ENCODE results near the gene SH3D19.

Gene SH3D19, protein sequence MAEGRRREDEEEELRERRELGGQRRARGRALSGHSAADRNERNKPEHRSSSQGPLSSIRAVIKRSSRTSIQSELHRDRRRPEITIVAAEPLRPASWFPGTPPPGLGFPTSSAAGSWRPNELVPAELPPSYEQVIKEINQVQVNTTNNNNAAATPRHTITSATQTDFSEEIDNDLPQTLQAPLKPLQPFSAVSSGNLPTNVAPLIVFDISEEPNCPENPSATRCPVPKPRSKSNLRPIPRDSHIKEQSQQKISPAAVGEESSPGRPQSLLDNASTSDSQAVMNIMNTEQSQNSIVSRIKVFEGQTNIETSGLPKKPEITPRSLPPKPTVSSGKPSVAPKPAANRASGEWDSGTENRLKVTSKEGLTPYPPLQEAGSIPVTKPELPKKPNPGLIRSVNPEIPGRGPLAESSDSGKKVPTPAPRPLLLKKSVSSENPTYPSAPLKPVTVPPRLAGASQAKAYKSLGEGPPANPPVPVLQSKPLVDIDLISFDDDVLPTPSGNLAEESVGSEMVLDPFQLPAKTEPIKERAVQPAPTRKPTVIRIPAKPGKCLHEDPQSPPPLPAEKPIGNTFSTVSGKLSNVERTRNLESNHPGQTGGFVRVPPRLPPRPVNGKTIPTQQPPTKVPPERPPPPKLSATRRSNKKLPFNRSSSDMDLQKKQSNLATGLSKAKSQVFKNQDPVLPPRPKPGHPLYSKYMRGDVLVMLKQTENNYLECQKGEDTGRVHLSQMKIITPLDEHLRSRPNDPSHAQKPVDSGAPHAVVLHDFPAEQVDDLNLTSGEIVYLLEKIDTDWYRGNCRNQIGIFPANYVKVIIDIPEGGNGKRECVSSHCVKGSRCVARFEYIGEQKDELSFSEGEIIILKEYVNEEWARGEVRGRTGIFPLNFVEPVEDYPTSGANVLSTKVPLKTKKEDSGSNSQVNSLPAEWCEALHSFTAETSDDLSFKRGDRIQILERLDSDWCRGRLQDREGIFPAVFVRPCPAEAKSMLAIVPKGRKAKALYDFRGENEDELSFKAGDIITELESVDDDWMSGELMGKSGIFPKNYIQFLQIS

GRCh38 chr4:151325111-151325948 is at the start of gene SH3D19:
TSS of gene SH3D19 (minus strand) at chr4:151325605. CDS start at chr4:151325352, 253 bp downstream.
- DNase-seq = peak; percentile 1 to 24

- peak; percentile 53 to 84 for DNase-seq
These were observed 37.2 kb upstream of the SH3D19 start for GRCh38 chr4:151362404-151363164.

DNA sequence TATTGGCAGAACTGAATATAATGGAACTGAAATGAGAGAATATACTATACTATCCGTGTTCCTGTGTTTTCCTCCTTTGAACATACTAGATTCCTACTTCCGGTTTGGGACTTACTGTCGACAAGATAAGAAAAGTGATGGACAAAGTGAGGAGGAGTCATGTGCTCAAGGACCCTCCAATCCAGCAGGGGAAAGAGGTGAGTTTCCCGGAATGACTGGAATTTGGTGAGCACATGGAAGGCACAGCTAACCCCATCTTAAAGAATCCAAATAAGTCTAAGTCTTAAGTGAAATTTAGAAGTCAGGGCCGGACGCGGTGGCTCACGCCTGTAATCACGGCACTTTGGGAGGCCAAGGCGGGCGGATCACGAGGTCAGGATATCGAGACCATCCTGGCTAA is 36.6 kb upstream of the SH3D19 start:
- DNase-seq = no peak

- DNase-seq = no peak
These were observed 35.7 kb upstream of the SH3D19 start for GRCh38 chr4:151361126-151361525.

GRCh38 chr4:151359576-151359975 is 34.2 kb upstream of the SH3D19 start:
- no peak for DNase-seq

DNA sequence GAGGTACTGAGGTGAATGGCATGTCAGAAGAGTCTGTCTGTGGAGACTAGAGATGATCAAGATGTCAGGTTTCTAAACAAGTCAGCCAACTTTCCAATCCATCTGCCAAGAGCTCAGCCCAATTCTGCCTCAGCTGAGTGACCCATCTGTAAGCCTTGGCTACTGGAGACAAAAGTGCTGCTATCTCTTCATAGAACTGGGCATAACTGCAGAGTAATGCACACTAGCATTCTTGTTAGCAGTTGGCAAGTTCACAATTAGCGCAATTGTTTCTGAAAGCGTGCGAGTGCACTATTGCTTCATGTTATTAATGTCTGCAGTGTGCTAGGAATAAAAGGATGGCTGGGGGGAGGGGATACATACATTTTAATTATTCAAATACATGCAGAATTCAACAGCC is 32.9 kb upstream of the SH3D19 start:
- DNase-seq = no peak

GRCh38 chr4:151356510-151356909 is 31.1 kb upstream of the SH3D19 start:
- no peak for DNase-seq

DNA sequence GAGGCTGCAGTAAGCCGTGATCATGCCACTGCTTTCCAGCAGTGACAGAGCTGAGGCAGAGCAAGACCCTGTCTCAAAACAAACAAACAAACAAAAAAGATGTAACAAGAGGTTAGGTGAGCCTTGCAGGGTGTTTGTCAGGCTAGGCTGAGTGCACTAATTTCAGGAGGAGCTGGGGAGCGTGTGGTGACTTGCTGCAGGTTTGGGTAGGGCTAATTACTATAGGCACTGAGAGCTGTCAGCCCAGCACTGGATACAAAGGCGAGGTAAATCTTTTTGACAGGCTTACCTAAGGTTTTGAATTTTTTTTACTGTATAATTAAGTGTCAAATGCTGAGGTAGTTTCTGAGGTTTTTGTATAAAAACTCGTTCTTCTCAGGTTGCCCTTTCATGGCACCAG is 29.8 kb upstream of the SH3D19 start:
- no peak for DNase-seq

- DNase-seq = no peak
These were observed 22.3 kb upstream of the SH3D19 start for GRCh38 chr4:151347490-151348235.

DNA sequence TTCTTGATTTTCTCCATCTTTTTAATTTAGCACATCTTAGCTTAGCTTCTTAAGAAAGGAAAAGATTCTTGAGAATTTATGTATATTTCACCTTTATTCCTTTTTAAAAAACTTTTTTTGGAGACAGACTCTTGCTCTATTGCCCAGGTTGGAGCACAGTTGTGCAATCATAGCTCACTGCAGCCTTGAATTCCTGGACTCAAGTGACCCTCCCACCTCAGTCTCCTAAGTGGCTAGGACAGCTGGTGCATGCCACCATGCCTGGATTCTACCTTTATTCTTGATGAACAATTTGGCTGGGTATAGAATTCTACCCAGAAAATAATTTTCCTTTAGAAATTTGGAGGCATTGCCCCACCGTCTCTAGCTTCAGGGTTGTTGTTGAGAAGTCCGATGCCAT is 19.5 kb upstream of the SH3D19 start:
- DNase-seq = no peak

- no peak for DNase-seq
These were observed 15.5 kb upstream of the SH3D19 start for GRCh38 chr4:151340751-151341385.

DNA sequence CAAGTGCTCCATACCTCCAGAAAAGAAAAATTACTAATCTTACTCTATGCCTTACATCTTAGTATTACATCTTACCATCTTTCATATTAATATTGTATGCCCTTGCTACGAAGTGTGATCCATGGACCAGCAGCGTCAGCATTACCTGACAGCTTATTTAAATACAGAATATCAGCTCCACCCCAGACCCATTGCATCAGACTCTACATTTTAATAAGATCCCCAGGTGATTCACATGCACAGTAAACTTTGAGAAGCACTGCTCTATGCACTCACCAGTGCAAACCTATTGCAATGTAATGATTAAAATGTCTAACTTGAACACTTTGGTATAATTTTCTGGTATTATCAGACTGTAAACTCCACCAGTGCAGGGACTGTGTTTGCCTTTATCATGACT is 14.1 kb upstream of the SH3D19 start:
- DNase-seq = no peak

DNA sequence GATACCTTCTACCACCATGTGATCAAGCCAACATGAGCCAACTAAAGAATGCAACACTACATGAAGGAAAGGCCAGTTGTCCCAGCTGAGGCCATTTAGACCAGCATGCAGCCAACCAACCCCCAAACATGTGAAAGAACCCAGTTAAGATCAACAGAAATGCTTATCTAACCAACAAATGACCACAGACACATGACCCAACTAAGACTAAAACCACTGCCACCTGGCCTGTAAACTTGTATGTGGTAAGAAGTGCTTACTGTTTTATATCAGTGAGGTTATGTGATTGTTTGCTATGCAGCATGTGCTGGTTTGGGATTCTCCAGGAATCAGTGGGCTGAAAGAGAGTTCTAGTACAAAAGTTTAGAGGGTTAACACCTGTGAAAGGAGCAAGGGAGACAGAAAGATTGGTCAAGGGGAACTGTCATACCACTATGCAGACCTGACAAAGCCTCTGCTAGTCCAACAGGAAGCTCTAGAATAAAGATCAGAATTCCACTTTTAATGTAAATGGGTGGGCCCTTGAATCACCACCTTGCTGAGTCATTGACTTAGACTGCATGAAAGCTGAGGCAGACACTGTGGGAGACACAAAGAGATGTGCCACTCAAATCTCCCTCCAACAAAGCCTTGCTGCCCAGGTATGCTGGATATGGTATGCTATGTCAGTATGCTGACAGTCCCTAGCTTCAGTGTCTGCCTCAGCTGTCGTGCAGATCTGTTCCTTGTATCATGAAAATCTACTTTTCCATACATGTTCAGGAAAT is 6.1 kb upstream of the SH3D19 start:
- DNase-seq = no peak

DNA sequence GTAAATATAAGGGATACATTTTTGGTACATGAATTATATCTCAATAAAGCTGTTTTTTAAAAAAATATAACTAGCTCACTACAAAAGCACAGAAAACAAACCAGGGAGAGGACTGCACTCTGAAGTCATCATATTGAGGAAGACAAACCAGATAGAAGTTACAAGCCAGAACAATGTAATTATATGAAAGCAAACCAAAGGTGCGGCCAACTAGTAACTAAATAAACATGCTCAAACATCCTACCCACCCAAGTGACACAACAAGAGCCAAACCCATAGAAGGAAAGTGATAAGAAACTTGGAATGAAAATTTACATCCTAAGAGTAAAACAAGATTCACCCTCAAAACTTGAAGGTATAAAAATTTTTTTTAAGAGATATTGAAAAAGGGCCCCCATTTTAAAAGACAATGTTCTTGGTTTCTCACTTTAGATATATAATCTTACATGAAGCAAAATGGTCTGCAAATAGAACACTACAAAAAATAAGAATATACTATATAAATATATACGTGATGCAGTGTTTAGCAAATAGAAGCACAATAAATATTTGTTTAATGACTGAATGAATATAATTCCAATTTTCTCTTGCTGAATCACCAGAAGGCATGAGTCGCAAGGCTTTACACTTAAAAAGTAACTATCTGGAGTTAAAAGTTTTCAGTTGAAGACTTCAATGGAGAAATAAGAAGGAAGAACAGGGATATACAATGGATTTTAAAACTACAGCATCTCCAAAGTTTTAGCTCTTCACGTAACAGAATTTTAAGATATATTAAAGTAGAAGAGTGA is 4.0 kb upstream of the SH3D19 start:
- no peak for DNase-seq

DNA sequence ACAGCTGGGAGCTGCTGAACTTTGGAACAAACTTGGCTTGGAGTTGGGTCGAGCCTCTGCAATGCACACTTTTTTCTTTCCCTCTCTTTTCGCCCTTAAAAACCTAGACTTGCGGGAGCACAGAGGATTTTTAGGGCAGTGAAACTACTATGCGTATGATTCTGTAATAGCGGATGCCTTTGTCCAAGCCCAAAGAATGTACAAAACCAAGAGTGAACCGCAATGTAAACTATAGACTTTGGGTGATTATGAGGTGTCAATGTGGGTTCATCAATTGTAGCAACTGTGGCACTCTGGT is 493 bp upstream of the SH3D19 start:
- DNase-seq = no peak

DNA sequence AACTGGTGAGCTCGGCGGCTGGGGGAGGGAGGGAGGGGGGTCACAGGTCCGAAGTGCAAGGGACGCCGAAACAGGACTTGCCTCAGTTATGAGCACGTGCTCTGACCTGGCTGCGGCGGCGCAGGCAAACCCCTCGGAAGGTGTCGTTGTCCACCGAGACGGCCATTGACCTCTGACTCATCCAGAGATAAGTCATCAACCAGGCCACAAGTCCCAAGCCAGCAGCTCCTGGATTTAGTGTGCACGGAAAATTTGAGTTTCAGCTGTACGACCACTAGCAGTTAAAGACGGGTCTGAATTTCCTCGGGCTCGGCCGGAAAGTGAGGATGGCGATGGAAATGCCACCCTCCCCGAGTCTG is 674 bp downstream of the SH3D19 start:
- no peak for DNase-seq

- no peak for DNase-seq
These were observed 1.2 kb downstream of the SH3D19 start for GRCh38 chr4:151324124-151324751.

DNA sequence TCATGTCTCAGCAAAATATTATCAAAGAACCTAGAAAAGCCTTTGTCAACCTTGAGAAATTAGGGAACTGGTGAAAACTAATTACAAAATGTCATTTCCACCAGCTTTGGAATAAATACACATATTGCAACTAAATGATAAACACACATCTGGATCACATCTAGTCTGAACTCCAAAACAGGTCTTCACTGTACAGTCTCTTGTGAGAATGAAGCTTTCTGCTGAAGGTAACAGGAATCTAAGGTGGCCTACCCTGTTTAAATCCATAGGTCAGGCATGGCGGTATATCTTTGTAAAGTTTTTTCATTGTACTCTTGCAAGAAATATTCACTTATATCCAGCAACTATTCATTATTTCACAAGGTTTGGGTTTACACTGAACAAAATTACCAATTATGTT is 1.7 kb downstream of the SH3D19 start:
- DNase-seq = no peak

GRCh38 chr4:151322570-151322969 is 2.8 kb downstream of the SH3D19 start:
- no peak for DNase-seq
